HEK293 (cell line): ENCODE measurements around the gene MRPL34.

Experiments used
- CTCF ChIA-PET: fragments of 350-600 bp; formaldehyde crosslinking; extraction: SDS; loops from one replicate; lab custom pipeline; 2021; ENCODE audit warnings: antibody characterized with exemption; lab: Yijun Ruan, JAX
- POLR2A ChIA-PET: fragments of 300-600 bp; formaldehyde crosslinking; extraction: SDS; loops from one replicate; lab custom pipeline; 2020; ENCODE audit warnings: antibody characterized with exemption, inconsistent platforms; lab: Yijun Ruan, JAX
- H3K27ac ChIP-seq: fragments of 200-500 bp; sonication (Bioruptor generic); 2 replicates; pipeline ENCODE4 v1.5.1; 2014; ENCODE audit warnings: low read depth, low read length, control low read depth, inconsistent platforms; ENCODE audit errors: extremely low read depth
- H3K36me3 ChIP-seq, 2 experiments: fragments of 200-500 bp in 1 of 2; sonication (Bioruptor generic) in 1 of 2; 1 replicate in 1 of 2; 2 replicates in 1 of 2; pipeline ENCODE4 v1.5.1; 2014 to 2017; ENCODE audit warnings: inconsistent platforms in 2 of 2, low read length in 2 of 2; ENCODE audit not compliant: control insufficient read depth in 2 of 2, insufficient read depth in 1 of 2
- H3K4me1 ChIP-seq: fragments of 200-500 bp; sonication (Bioruptor generic); 2 replicates; pipeline ENCODE4 v1.5.1; 2014; ENCODE audit warnings: mild to moderate bottlenecking, low read length, inconsistent platforms; ENCODE audit not compliant: control insufficient read depth, insufficient read depth
- H3K4me3 ChIP-seq: 2 replicates; pipeline ENCODE4 v1.5.1; 2011; ENCODE audit warnings: low read depth, mild to moderate bottlenecking, control low read depth, low read length, moderate library complexity
- H3K9me3 ChIP-seq: fragments of 200-500 bp; sonication (Bioruptor generic); 2 replicates; pipeline ENCODE4 v1.5.1; 2014; ENCODE audit warnings: low read depth, low read length, inconsistent platforms; ENCODE audit not compliant: control insufficient read depth, insufficient read depth
- CTCF ChIP-seq: fragments of 450-650 bp; formaldehyde crosslinking; IDR thresholded peaks from 2 replicates; pipeline ENCODE4 v1.5.1; 2016; ENCODE audit warnings: missing biosample characterization, missing genetic modification characterization
- GLI4 ChIP-seq: fragments of 450-650 bp; formaldehyde crosslinking; IDR thresholded peaks from 2 replicates; pipeline ENCODE4 v1.5.1; 2016; ENCODE audit warnings: missing biosample characterization, missing genetic modification characterization
- GLIS1 ChIP-seq: fragments of 450-650 bp; formaldehyde crosslinking; IDR thresholded peaks from 2 replicates; pipeline ENCODE4 v1.5.1; 2016; ENCODE audit warnings: missing biosample characterization, missing genetic modification characterization
- KLF9 ChIP-seq: fragments of 450-650 bp; formaldehyde crosslinking; IDR thresholded peaks from 2 replicates; pipeline ENCODE4 v1.5.1; 2016; ENCODE audit warnings: missing biosample characterization, missing genetic modification characterization, low read depth
- OSR2 ChIP-seq: fragments of 450-650 bp; formaldehyde crosslinking; IDR thresholded peaks from 2 replicates; pipeline ENCODE4 v1.5.1; 2016; ENCODE audit warnings: missing biosample characterization, missing genetic modification characterization
- PBX3 ChIP-seq: sonication (generic); formaldehyde crosslinking; IDR thresholded peaks from 2 replicates; pipeline ENCODE4 v1.8.1; 2022; ENCODE audit warnings: mild to moderate bottlenecking, moderate library complexity, missing genetic modification reagents
- REPIN1 ChIP-seq: fragments of 450-650 bp; formaldehyde crosslinking; IDR thresholded peaks from 2 replicates; pipeline ENCODE4 v1.5.1; 2017; ENCODE audit warnings: missing biosample characterization, missing genetic modification characterization, low read depth
- SP3 ChIP-seq: fragments of 450-650 bp; formaldehyde crosslinking; IDR thresholded peaks from 2 replicates; pipeline ENCODE4 v1.5.1; 2016; ENCODE audit warnings: missing biosample characterization, missing genetic modification characterization
- WT1 ChIP-seq: fragments of 450-650 bp; formaldehyde crosslinking; IDR thresholded peaks from 2 replicates; pipeline ENCODE4 v1.5.1; 2016; ENCODE audit warnings: missing biosample characterization, missing genetic modification characterization
- ZBTB17 ChIP-seq: fragments of 450-650 bp; formaldehyde crosslinking; IDR thresholded peaks from 2 replicates; pipeline ENCODE4 v1.5.1; 2016; ENCODE audit warnings: missing biosample characterization, missing genetic modification characterization
- ZBTB20 ChIP-seq: fragments of 450-650 bp; formaldehyde crosslinking; IDR thresholded peaks from 2 replicates; pipeline ENCODE4 v1.5.1; 2016; ENCODE audit warnings: missing biosample characterization, missing genetic modification characterization
- ZEB2 ChIP-seq: fragments of 450-650 bp; formaldehyde crosslinking; IDR thresholded peaks from 2 replicates; pipeline ENCODE4 v1.5.1; 2016; ENCODE audit warnings: missing biosample characterization, missing genetic modification characterization
- ZNF19 ChIP-seq: fragments of 450-650 bp; formaldehyde crosslinking; IDR thresholded peaks from 2 replicates; pipeline ENCODE4; 2016; ENCODE audit warnings: missing biosample characterization, missing genetic modification characterization, low read depth
- ZNF202 ChIP-seq: fragments of 450-650 bp; formaldehyde crosslinking; IDR thresholded peaks from 2 replicates; pipeline ENCODE4 v1.5.1; 2016; ENCODE audit warnings: missing biosample characterization, missing genetic modification characterization, borderline replicate concordance
- ZNF214 ChIP-seq: fragments of 450-650 bp; formaldehyde crosslinking; IDR thresholded peaks from 2 replicates; pipeline ENCODE4 v1.5.1; 2017; ENCODE audit warnings: missing biosample characterization, mild to moderate bottlenecking, missing genetic modification characterization, borderline replicate concordance
- ZNF311 ChIP-seq: fragments of 450-650 bp; formaldehyde crosslinking; IDR thresholded peaks from 2 replicates; pipeline ENCODE4 v1.5.1; 2017; ENCODE audit warnings: missing biosample characterization, missing genetic modification characterization, borderline replicate concordance
- ZNF324 ChIP-seq: fragments of 450-650 bp; formaldehyde crosslinking; IDR thresholded peaks from 2 replicates; pipeline ENCODE4 v1.5.1; 2016; ENCODE audit warnings: missing biosample characterization, missing genetic modification characterization
- ZNF335 ChIP-seq: fragments of 450-650 bp; formaldehyde crosslinking; conservative IDR thresholded peaks from 2 replicates; pipeline ENCODE4 v1.5.1; 2016; ENCODE audit warnings: missing biosample characterization, missing genetic modification characterization
- ZNF366 ChIP-seq: fragments of 450-650 bp; formaldehyde crosslinking; conservative IDR thresholded peaks from 2 replicates; pipeline ENCODE4 v1.5.1; 2016; ENCODE audit warnings: missing biosample characterization, missing genetic modification characterization
- ZNF37A ChIP-seq: fragments of 450-650 bp; IDR thresholded peaks from 2 replicates; pipeline ENCODE4 v1.5.1; 2018; ENCODE audit warnings: missing biosample characterization, missing genetic modification characterization
- ZNF48 ChIP-seq: fragments of 450-650 bp; formaldehyde crosslinking; IDR thresholded peaks from 2 replicates; pipeline ENCODE4 v1.5.1; 2016; ENCODE audit warnings: missing biosample characterization, missing genetic modification characterization
- ZNF501 ChIP-seq: fragments of 450-650 bp; formaldehyde crosslinking; IDR thresholded peaks from 2 replicates; pipeline ENCODE4 v1.5.1; 2016; ENCODE audit warnings: missing biosample characterization, missing genetic modification characterization
- ZNF580 ChIP-seq: fragments of 450-650 bp; formaldehyde crosslinking; IDR thresholded peaks from 2 replicates; pipeline ENCODE4 v1.5.1; 2016; ENCODE audit warnings: missing biosample characterization, missing genetic modification characterization
- ZNF747 ChIP-seq: fragments of 450-650 bp; formaldehyde crosslinking; IDR thresholded peaks from 2 replicates; pipeline ENCODE4 v1.5.1; 2016; ENCODE audit warnings: missing biosample characterization, missing genetic modification characterization
- ZNF837 ChIP-seq: fragments of 450-650 bp; formaldehyde crosslinking; IDR thresholded peaks from 2 replicates; pipeline ENCODE4 v1.5.1; 2016; ENCODE audit warnings: missing biosample characterization, missing genetic modification characterization
- ZXDB ChIP-seq: fragments of 450-650 bp; formaldehyde crosslinking; IDR thresholded peaks from 2 replicates; pipeline ENCODE4 v1.5.1; 2016; ENCODE audit warnings: missing biosample characterization, missing genetic modification characterization
- TF ChIP-seq, protein P1 (sequence below): fragments of 450-650 bp; formaldehyde crosslinking; IDR thresholded peaks from 2 replicates; pipeline ENCODE4 v1.5.1; 2016; ENCODE audit warnings: missing biosample characterization, missing genetic modification characterization

MRPL34 gene

GRCh38 chr19:17303167-17303939 lies 2.3 kb upstream of the MRPL34 start, which contains the start of gene ABHD8 (continued):
- TF ChIP-seq KLF9 (peak; percentile 50), ZNF324 (tag by site-specific recombination) (no peak), ZXDB (tag by site-specific recombination) (peak; percentile 100), CTCF (tag by site-specific recombination) (peak; percentile 96), ZNF837 (tag by site-specific recombination) (no peak), ZBTB20 (tag by site-specific recombination) (0 out of 2 replicates have a peak, but pooled peaks have one; percentile 17), SP3 (peak; percentile 94), ZNF335 (peak; percentile 71), ZNF501 (tag by site-specific recombination) (no peak), ZNF202 (tag by site-specific recombination) (no peak)
- TF ChIP-seq, protein P1, sequence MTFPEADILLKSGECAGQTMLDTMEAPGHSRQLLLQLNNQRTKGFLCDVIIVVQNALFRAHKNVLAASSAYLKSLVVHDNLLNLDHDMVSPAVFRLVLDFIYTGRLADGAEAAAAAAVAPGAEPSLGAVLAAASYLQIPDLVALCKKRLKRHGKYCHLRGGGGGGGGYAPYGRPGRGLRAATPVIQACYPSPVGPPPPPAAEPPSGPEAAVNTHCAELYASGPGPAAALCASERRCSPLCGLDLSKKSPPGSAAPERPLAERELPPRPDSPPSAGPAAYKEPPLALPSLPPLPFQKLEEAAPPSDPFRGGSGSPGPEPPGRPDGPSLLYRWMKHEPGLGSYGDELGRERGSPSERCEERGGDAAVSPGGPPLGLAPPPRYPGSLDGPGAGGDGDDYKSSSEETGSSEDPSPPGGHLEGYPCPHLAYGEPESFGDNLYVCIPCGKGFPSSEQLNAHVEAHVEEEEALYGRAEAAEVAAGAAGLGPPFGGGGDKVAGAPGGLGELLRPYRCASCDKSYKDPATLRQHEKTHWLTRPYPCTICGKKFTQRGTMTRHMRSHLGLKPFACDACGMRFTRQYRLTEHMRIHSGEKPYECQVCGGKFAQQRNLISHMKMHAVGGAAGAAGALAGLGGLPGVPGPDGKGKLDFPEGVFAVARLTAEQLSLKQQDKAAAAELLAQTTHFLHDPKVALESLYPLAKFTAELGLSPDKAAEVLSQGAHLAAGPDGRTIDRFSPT (tag by site-specific recombination): peak; percentile 66

- TF ChIP-seq WT1 (tag by site-specific recombination) (no peak), ZNF580 (no peak), KLF9 (no peak), GLIS1 (tag by site-specific recombination) (no peak), ZNF366 (no peak), ZNF37A (tag by site-specific recombination) (no peak), OSR2 (tag by site-specific recombination) (no peak), ZBTB17 (tag by site-specific recombination) (no peak), ZNF19 (tag by site-specific recombination) (no peak), ZEB2 (tag by site-specific recombination) (no peak), REPIN1 (tag by site-specific recombination) (no peak), PBX3 (CRISPR knock-in tag) (no peak), ZNF48 (tag by site-specific recombination) (no peak), ZNF747 (tag by site-specific recombination) (no peak), ZNF311 (tag by site-specific recombination) (no peak), GLI4 (no peak), ZNF214 (tag by site-specific recombination) (no peak)
- Histone ChIP-seq H3K4me1 (peaks cover 3% of the 10 kb centered on the region), H3K9me3 (no peaks in the 10 kb centered on the region), H3K36me3 (peaks cover 0 to 18% of the 10 kb centered on the region in 2 experiments; a peak in 2 of 3 replicates), H3K27ac (peak overlapping the region; percentile 21; the same call in 1 of the 2 replicates), H3K4me3 (no peak overlapping the region)
- ChIA-PET POLR2A (interaction anchor here (0.9 to 1.5 kb wide), 3 partner anchors 9 to 88 kb away, joined by 3 read pairs; partner anchors contain the start of gene USE1), CTCF (interaction anchor here (0.7 to 1.6 kb wide), 5 partner anchors 11 to 44 kb away, joined by 3 to 8 read pairs (median 5); no protein-coding TSS in a partner anchor)
Measured at GRCh38 chr19:17303940-17304267, 1.8 kb upstream of the MRPL34 start.
